SK-N-SH treated with all-trans-retinoic acid at 6 μM for 48 hours (cell line): ENCODE measurements around the gene ID2.

Experiments
- ARNTL ChIP-seq: fragments of 450-650 bp; formaldehyde crosslinking; IDR thresholded peaks from 2 replicates; pipeline ENCODE4 v1.5.0; 2020; ENCODE audit warnings: low read depth, mild to moderate bottlenecking, moderate library complexity, borderline replicate concordance
- BACH2 ChIP-seq: fragments of 250-450 bp; sonication (Bioruptor Pico); IDR thresholded peaks from 2 replicates; pipeline ENCODE4 v1.9.0; 2021; ENCODE audit warnings: mild to moderate bottlenecking, borderline replicate concordance
- ISL1 ChIP-seq: fragments of 250-450 bp; sonication (Bioruptor Pico); IDR thresholded peaks from 2 replicates; pipeline ENCODE4 v2.1.2; 2022; ENCODE audit warnings: mild to moderate bottlenecking, moderate library complexity
- PPARA ChIP-seq: fragments of 250-450 bp; sonication (Bioruptor Pico); IDR thresholded peaks from 2 replicates; pipeline ENCODE4 v1.5.0; 2020; ENCODE audit warnings: mild to moderate bottlenecking, borderline replicate concordance
- RARB ChIP-seq: fragments of 250-450 bp; sonication (Bioruptor Pico); IDR thresholded peaks from 2 replicates; pipeline ENCODE4 v1.8.0; 2021; ENCODE audit warnings: mild to moderate bottlenecking, moderate library complexity
- ZC3H10 ChIP-seq: fragments of 250-450 bp; sonication (Bioruptor Pico); IDR thresholded peaks from 2 replicates; pipeline ENCODE4 v1.5.1; 2021; ENCODE audit warnings: mild to moderate bottlenecking, moderate library complexity
- ZFP3 ChIP-seq: fragments of 250-450 bp; sonication (Bioruptor Pico); IDR thresholded peaks from 2 replicates; pipeline ENCODE4 v1.5.0; 2020; ENCODE audit warnings: mild to moderate bottlenecking, moderate library complexity
- ZFP30 ChIP-seq: fragments of 450-650 bp; formaldehyde crosslinking; IDR thresholded peaks from 2 replicates; pipeline ENCODE4 v1.5.0; 2022; ENCODE audit warnings: mild to moderate bottlenecking, moderate library complexity
- ZNF565 ChIP-seq: fragments of 450-650 bp; formaldehyde crosslinking; conservative IDR thresholded peaks from 2 replicates; pipeline ENCODE4 v1.5.0; 2020; ENCODE audit warnings: low read depth, mild to moderate bottlenecking, moderate library complexity
- TF ChIP-seq, protein P1 (sequence below): fragments of 250-450 bp; sonication (Bioruptor Pico); IDR thresholded peaks from 2 replicates; pipeline ENCODE4 v1.5.1; 2020; ENCODE audit warnings: low read depth, mild to moderate bottlenecking, moderate library complexity
- TF ChIP-seq, protein P2 (sequence below): fragments of 250-450 bp; sonication (Bioruptor Pico); IDR thresholded peaks from 2 replicates; pipeline ENCODE4 v1.8.0; 2020; ENCODE audit warnings: mild to moderate bottlenecking, moderate library complexity, borderline replicate concordance
- TF ChIP-seq, protein P3 (sequence below): fragments of 250-450 bp; sonication (Bioruptor Pico); IDR thresholded peaks from 2 replicates; pipeline ENCODE4 v1.8.0; 2021; ENCODE audit warnings: low read depth, mild to moderate bottlenecking, moderate library complexity, borderline replicate concordance

DNA sequence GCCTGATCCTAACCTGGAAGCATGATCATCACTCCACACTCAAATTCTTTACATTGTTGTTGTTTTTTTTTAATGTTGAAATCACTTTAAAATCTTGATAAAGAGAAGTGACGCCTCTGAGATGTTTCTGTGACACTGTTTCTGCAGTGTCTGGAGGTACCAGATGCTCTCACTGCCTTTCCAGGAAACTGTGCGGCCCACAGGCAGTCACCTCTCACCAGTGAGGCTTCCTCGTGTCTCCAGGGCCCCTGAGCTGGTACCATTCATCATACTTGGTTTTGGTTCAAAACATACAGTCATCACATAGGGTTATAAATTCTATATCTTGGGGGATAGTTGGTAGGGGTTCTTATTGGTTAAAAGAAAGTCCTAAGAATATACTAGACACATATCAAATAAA lies 10.1 kb upstream of the ID2 start:
- TF ChIP-seq, protein P1, sequence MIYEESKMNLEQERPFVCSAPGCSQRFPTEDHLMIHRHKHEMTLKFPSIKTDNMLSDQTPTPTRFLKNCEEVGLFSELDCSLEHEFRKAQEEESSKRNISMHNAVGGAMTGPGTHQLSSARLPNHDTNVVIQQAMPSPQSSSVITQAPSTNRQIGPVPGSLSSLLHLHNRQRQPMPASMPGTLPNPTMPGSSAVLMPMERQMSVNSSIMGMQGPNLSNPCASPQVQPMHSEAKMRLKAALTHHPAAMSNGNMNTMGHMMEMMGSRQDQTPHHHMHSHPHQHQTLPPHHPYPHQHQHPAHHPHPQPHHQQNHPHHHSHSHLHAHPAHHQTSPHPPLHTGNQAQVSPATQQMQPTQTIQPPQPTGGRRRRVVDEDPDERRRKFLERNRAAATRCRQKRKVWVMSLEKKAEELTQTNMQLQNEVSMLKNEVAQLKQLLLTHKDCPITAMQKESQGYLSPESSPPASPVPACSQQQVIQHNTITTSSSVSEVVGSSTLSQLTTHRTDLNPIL (CRISPR knock-in tag) = no peak
- TF ChIP-seq, protein P2, sequence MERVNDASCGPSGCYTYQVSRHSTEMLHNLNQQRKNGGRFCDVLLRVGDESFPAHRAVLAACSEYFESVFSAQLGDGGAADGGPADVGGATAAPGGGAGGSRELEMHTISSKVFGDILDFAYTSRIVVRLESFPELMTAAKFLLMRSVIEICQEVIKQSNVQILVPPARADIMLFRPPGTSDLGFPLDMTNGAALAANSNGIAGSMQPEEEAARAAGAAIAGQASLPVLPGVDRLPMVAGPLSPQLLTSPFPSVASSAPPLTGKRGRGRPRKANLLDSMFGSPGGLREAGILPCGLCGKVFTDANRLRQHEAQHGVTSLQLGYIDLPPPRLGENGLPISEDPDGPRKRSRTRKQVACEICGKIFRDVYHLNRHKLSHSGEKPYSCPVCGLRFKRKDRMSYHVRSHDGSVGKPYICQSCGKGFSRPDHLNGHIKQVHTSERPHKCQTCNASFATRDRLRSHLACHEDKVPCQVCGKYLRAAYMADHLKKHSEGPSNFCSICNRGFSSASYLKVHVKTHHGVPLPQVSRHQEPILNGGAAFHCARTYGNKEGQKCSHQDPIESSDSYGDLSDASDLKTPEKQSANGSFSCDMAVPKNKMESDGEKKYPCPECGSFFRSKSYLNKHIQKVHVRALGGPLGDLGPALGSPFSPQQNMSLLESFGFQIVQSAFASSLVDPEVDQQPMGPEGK (CRISPR knock-in tag) = no peak
- TF ChIP-seq ZFP3 (CRISPR knock-in tag) = no peak
- no peak for TF ChIP-seq ZNF565 (CRISPR knock-in tag)
- TF ChIP-seq, protein P3, sequence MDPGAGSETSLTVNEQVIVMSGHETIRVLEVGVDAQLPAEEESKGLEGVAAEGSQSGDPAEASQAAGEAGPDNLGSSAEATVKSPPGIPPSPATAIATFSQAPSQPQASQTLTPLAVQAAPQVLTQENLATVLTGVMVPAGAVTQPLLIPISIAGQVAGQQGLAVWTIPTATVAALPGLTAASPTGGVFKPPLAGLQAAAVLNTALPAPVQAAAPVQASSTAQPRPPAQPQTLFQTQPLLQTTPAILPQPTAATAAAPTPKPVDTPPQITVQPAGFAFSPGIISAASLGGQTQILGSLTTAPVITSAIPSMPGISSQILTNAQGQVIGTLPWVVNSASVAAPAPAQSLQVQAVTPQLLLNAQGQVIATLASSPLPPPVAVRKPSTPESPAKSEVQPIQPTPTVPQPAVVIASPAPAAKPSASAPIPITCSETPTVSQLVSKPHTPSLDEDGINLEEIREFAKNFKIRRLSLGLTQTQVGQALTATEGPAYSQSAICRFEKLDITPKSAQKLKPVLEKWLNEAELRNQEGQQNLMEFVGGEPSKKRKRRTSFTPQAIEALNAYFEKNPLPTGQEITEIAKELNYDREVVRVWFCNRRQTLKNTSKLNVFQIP (CRISPR knock-in tag) = no peak
- TF ChIP-seq ZC3H10 (CRISPR knock-in tag) = no peak
- TF ChIP-seq RARB (CRISPR knock-in tag) = no peak
- no peak for TF ChIP-seq PPARA
- no peak for TF ChIP-seq ZFP30 (CRISPR knock-in tag)
- no peak for TF ChIP-seq ISL1
- TF ChIP-seq BACH2 = no peak
- TF ChIP-seq ARNTL (CRISPR knock-in tag) = no peak
